OCI-LY3 (cell line): ENCODE results near the gene SALL3.

Source experiments
- H2AFZ ChIP-seq: fragments of 200-600, 300-600 bp; shearing (Covaris generic); 2 replicates; pipeline ENCODE4 v1.6.0; 2014; ENCODE audit warnings: antibody characterized with exemption, low read depth, low read length
- H3K27ac ChIP-seq: fragments of 200-600, 300-600 bp; sonication (generic); 2 replicates; pipeline ENCODE4 v1.5.1; 2014; ENCODE audit warnings: mild to moderate bottlenecking, low read length, moderate library complexity, mixed read lengths
- H3K27me3 ChIP-seq: fragments of 200-600, 300-600 bp; sonication (generic); 2 replicates; pipeline ENCODE4 v1.6.1; 2014; ENCODE audit warnings: low read depth, low read length, mixed read lengths
- H3K36me3 ChIP-seq: fragments of 200-600, 300-600 bp; sonication (generic); replicated peaks from 2 replicates; pipeline ENCODE3; 2014; ENCODE audit warnings: low read depth, low read length, mixed read lengths
- H3K4me1 ChIP-seq: fragments of 300-600, 200-600 bp; sonication (generic); 2 replicates; pipeline ENCODE4 v1.6.1; 2014; ENCODE audit warnings: low read length, mixed read lengths
- H3K4me2 ChIP-seq: fragments of 200-600, 300-600 bp; sonication (generic); 2 replicates; pipeline ENCODE4 v1.6.1; 2014; ENCODE audit warnings: low read length, mixed read lengths
- H3K4me3 ChIP-seq: fragments of 300-600, 200-600 bp; sonication (generic); 2 replicates; pipeline ENCODE4 v1.5.1; 2014; ENCODE audit warnings: antibody characterized with exemption, mild to moderate bottlenecking, low read length, moderate library complexity
- H3K79me2 ChIP-seq: fragments of 300-600, 200-600 bp; shearing (Covaris generic); 2 replicates; pipeline ENCODE4 v1.6.1; 2014; ENCODE audit warnings: mild to moderate bottlenecking, low read length, mixed read lengths
- H3K9ac ChIP-seq: fragments of 300-600, 200-600 bp; shearing (Covaris generic); 2 replicates; pipeline ENCODE4 v1.6.0; 2014; ENCODE audit warnings: mild to moderate bottlenecking, low read length, moderate library complexity
- H3K9me3 ChIP-seq: fragments of 200-600, 300-600 bp; shearing (Covaris generic); 2 replicates; pipeline ENCODE4 v1.6.1; 2014; ENCODE audit warnings: low read length, mixed read lengths; ENCODE audit not compliant: insufficient read depth
- H4K20me1 ChIP-seq: fragments of 200-600, 300-600 bp; sonication (generic); 2 replicates; pipeline ENCODE4 v1.6.1; 2016; ENCODE audit warnings: low read length, mixed read lengths; ENCODE audit not compliant: insufficient read depth
- EZH2phosphoT487 ChIP-seq: fragments of 200-600 bp; shearing (Covaris generic); IDR thresholded peaks from 2 replicates; pipeline ENCODE4 v1.6.1; 2018; ENCODE audit warnings: antibody characterized with exemption, mixed run types, low read depth
- TF ChIP-seq, protein P1 (sequence below): fragments of 200-600, 300-600 bp; sonication (generic); IDR thresholded peaks from 2 replicates; pipeline ENCODE4 v1.5.1; 2014; ENCODE audit warnings: antibody characterized with exemption, low read length, low read depth

SALL3 gene

DNA sequence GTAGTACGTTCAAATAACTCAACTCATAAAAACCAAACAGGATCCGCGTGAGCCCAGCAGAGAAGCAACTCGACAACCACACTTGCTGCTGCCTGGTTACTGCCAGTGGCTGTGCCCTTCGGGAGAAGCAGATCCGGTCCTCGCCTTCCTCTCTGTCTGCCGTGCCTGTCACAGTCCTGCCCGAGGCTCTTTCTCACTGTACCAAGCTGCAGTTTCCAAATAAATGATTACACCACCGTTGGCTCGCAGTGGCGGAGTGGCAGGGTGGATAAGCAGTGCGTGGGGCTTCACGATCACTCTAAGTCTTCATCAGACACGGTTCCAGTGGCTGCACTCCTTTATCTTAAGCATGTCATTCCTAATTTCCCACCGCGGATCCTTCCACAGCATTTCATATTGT lies 26.1 kb upstream of the SALL3 start:
- H3K79me2 ChIP-seq = no peaks in the 10 kb centered on the region
- H4K20me1 ChIP-seq = no peaks in the 10 kb centered on the region
- no peak overlapping the region for H3K27ac ChIP-seq
- H2AFZ ChIP-seq = no peak overlapping the region
- no peak for TF ChIP-seq EZH2phosphoT487
- TF ChIP-seq, protein P1, sequence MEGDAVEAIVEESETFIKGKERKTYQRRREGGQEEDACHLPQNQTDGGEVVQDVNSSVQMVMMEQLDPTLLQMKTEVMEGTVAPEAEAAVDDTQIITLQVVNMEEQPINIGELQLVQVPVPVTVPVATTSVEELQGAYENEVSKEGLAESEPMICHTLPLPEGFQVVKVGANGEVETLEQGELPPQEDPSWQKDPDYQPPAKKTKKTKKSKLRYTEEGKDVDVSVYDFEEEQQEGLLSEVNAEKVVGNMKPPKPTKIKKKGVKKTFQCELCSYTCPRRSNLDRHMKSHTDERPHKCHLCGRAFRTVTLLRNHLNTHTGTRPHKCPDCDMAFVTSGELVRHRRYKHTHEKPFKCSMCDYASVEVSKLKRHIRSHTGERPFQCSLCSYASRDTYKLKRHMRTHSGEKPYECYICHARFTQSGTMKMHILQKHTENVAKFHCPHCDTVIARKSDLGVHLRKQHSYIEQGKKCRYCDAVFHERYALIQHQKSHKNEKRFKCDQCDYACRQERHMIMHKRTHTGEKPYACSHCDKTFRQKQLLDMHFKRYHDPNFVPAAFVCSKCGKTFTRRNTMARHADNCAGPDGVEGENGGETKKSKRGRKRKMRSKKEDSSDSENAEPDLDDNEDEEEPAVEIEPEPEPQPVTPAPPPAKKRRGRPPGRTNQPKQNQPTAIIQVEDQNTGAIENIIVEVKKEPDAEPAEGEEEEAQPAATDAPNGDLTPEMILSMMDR = no peak
- H3K4me3 ChIP-seq = no peak overlapping the region
- no peaks in the 10 kb centered on the region for H3K4me1 ChIP-seq
- H3K9ac ChIP-seq = no peak overlapping the region
- H3K9me3 ChIP-seq = peaks cover 27% of the 10 kb centered on the region
- no peaks in the 10 kb centered on the region for H3K27me3 ChIP-seq
- H3K36me3 ChIP-seq = no peaks in the 10 kb centered on the region
- no peak overlapping the region for H3K4me2 ChIP-seq

DNA sequence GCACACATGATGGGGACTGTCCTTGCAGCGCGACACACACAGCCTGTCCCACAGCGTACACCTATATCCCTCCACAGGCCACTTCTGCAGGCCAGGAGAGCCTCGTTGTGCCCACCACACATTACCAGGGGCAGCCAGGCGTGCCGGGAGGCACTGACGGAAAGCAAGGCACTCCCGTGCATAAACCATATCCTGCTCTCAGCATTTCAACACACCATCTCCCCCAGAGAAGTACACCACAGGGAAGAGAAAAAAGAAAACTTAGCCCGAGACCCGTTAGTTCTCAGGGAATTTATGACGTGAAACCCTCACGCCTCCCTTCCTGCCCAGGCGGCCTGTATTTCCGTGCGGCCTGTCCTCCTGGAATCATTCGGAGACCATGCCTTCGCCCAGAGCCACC lies 24.6 kb upstream of the SALL3 start:
- Histone ChIP-seq H3K9me3 (peaks cover 27% of the 10 kb centered on the region), H3K27me3 (no peaks in the 10 kb centered on the region), H2AFZ (no peak overlapping the region), H4K20me1 (no peaks in the 10 kb centered on the region), H3K4me2 (no peak overlapping the region), H3K4me1 (no peaks in the 10 kb centered on the region), H3K9ac (no peak overlapping the region), H3K79me2 (no peaks in the 10 kb centered on the region), H3K36me3 (no peaks in the 10 kb centered on the region), H3K27ac (no peak overlapping the region), H3K4me3 (no peak overlapping the region)
- TF ChIP-seq EZH2phosphoT487 = no peak
- TF ChIP-seq, protein P1 = no peak

DNA sequence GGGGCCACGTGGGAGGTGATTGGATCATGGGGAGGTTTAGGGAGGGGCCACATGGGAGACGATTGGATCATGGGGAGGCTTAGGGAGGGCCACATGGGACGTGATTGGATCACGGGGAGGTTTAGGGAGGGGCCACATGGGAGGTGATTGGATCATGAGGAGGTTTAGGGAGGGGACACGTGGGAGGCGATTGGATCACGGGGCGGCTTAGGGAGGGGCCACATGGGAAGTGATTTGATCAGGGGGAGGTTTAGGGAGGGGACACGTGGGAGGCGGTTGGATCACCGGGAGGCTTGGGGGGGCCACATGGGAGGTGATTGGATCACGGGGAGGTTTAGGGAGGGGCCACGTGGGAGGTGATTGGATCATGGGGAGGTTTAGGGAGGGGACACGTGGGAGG lies 22.5 kb upstream of the SALL3 start:
- no peaks in the 10 kb centered on the region for H3K4me1 ChIP-seq
- peaks cover 6% of the 10 kb centered on the region for H3K9me3 ChIP-seq
- no peak overlapping the region for H3K9ac ChIP-seq
- H3K4me3 ChIP-seq = no peak overlapping the region
- no peak overlapping the region for H3K27ac ChIP-seq
- no peaks in the 10 kb centered on the region for H4K20me1 ChIP-seq
- H3K79me2 ChIP-seq = no peaks in the 10 kb centered on the region
- no peaks in the 10 kb centered on the region for H3K36me3 ChIP-seq
- no peak overlapping the region for H3K4me2 ChIP-seq
- H2AFZ ChIP-seq = no peak overlapping the region
- TF ChIP-seq, protein P1 = no peak
- no peak for TF ChIP-seq EZH2phosphoT487
- H3K27me3 ChIP-seq = no peaks in the 10 kb centered on the region

GRCh38 chr18:78960709-78961108 lies 18.9 kb upstream of the SALL3 start:
- no peaks in the 10 kb centered on the region for H3K36me3 ChIP-seq
- H3K27me3 ChIP-seq = no peaks in the 10 kb centered on the region
- no peak overlapping the region for H3K27ac ChIP-seq
- TF ChIP-seq, protein P1 = no peak
- TF ChIP-seq EZH2phosphoT487 = no peak
- H3K9ac ChIP-seq = no peak overlapping the region
- H4K20me1 ChIP-seq = no peaks in the 10 kb centered on the region
- H3K4me2 ChIP-seq = no peak overlapping the region
- H3K4me3 ChIP-seq = no peak overlapping the region
- no peaks in the 10 kb centered on the region for H3K79me2 ChIP-seq
- peaks cover 11% of the 10 kb centered on the region for H3K9me3 ChIP-seq
- no peaks in the 10 kb centered on the region for H3K4me1 ChIP-seq
- no peak overlapping the region for H2AFZ ChIP-seq
